H1 (cell line): ENCODE data around the gene SMIM8. TPM values are rescaled to one million over a fixed set of nuclear protein-coding genes. Genes with fewer than 3 reads are reported as not detected.

Source experiments
- CTCF ChIA-PET: fragments of 300-600 bp; sonication (Branson Sonifier 250); formaldehyde crosslinking; loops from one replicate; lab custom pipeline; 2021; ENCODE audit not compliant: partially characterized antibody; lab: Charles Lee
- POLR2A ChIA-PET: fragments of 300-600 bp; sonication (Branson Sonifier 250); formaldehyde crosslinking; loops from one replicate; lab custom pipeline; 2021; ENCODE audit warnings: inconsistent platforms; ENCODE audit not compliant: partially characterized antibody; lab: Charles Lee
- DNase-seq, 2 experiments: peaks; one replicate each; pipeline versions ENCODE4 v3.0.0 to v3.0.0-alpha.2; 2010 to 2022; ENCODE audit warnings: low spot score in 2 of 2, low read depth in 1 of 2, mixed read lengths in 1 of 2
- FAIRE-seq: peaks from 2 replicates; lab custom pipeline; 2011; peaks lifted over from hg19 to GRCh38; lab: Jason Lieb, UNC
- H2AFZ ChIP-seq: 2 replicates; pipeline ENCODE4 v1.8.1; 2012; ENCODE audit warnings: low read length, inconsistent platforms
- H2AK5ac ChIP-seq: 2 replicates; pipeline ENCODE4 v1.6.1; 2013; ENCODE audit warnings: low read depth, low read length
- H2BK120ac ChIP-seq: replicated peaks from 2 replicates; pipeline ENCODE3; 2013; ENCODE audit warnings: low read depth, low read length, inconsistent platforms
- H2BK12ac ChIP-seq: 2 replicates; pipeline ENCODE4 v1.6.1; 2013; ENCODE audit warnings: low read depth, low read length
- H2BK15ac ChIP-seq: 2 replicates; pipeline ENCODE4 v1.6.1; 2013; ENCODE audit warnings: low read length
- H2BK20ac ChIP-seq: 2 replicates; pipeline ENCODE4 v1.6.1; 2013; ENCODE audit warnings: low read length
- H2BK5ac ChIP-seq: 2 replicates; pipeline ENCODE4 v1.6.1; 2013; ENCODE audit warnings: low read depth, low read length
- H3K14ac ChIP-seq: 2 replicates; pipeline ENCODE4 v1.6.1; 2013; ENCODE audit warnings: inconsistent platforms; ENCODE audit not compliant: insufficient read length
- H3K18ac ChIP-seq: 2 replicates; pipeline ENCODE4 v1.6.1; 2013; ENCODE audit warnings: low read length; ENCODE audit errors: extremely low read depth
- H3K23ac ChIP-seq: 2 replicates; pipeline ENCODE4 v1.6.1; 2013; ENCODE audit warnings: inconsistent platforms; ENCODE audit not compliant: insufficient read length
- H3K23me2 ChIP-seq: 2 replicates; pipeline ENCODE4 v1.6.1; 2013; ENCODE audit warnings: low read depth, low read length
- H3K27ac ChIP-seq: 2 replicates; pipeline ENCODE4 v1.6.1; 2011; ENCODE audit warnings: low read depth, low read length, inconsistent platforms
- H3K27me3 ChIP-seq, 4 experiments: replicated peaks in 1 of 4; 1 replicate in 1 of 4; 2 replicates in 3 of 4; pipeline versions ENCODE4 v1.6.1 to v1.8.1; 2011 to 2013; ENCODE audit warnings: low read length in 3 of 4, mild to moderate bottlenecking in 3 of 4, inconsistent platforms in 2 of 4, mixed read lengths in 2 of 4, moderate library complexity in 1 of 4; ENCODE audit not compliant: control insufficient read depth in 3 of 4, insufficient read depth in 3 of 4; ENCODE audit errors: extremely low read depth in 1 of 4
- H3K36me3 ChIP-seq, 4 experiments: 2 replicates each; pipeline versions ENCODE4 v1.6.1 to v1.8.1; 2011 to 2013; ENCODE audit warnings: mild to moderate bottlenecking in 4 of 4, low read length in 3 of 4, moderate library complexity in 2 of 4, control low read depth in 1 of 4, inconsistent platforms in 1 of 4; ENCODE audit not compliant: insufficient read depth in 4 of 4, control insufficient read depth in 2 of 4
- H3K4ac ChIP-seq: replicated peaks from 2 replicates; pipeline ENCODE3; 2013; ENCODE audit warnings: low read length, low read depth, mixed read lengths, inconsistent platforms; ENCODE audit not compliant: insufficient read length
- H3K4me1 ChIP-seq, 4 experiments: replicated peaks in 1 of 4; 1 replicate in 1 of 4; 2 replicates in 3 of 4; pipeline versions ENCODE4 v1.6.1 to v1.8.1; 2011 to 2013; ENCODE audit warnings: low read length in 3 of 4, inconsistent platforms in 2 of 4, mixed read lengths in 1 of 4; ENCODE audit not compliant: insufficient read depth in 4 of 4, control insufficient read depth in 3 of 4
- H3K4me2 ChIP-seq, 2 experiments: 2 replicates each; pipeline versions ENCODE4 v1.6.1 to v1.8.1; 2011 to 2013; ENCODE audit warnings: low read depth in 2 of 2, low read length in 2 of 2, control low read depth in 1 of 2, inconsistent platforms in 1 of 2, mild to moderate bottlenecking in 1 of 2; ENCODE audit not compliant: insufficient read depth in 1 of 2
- H3K4me3 ChIP-seq, 4 experiments: fragments of 200-600, 300-600 bp in 1 of 4; sonication (generic), shearing (Covaris generic), sonication (Bioruptor Twin) in 1 of 4; 2 replicates each; pipeline versions ENCODE4 v1.5.1 to v1.8.1; 2011 to 2016; ENCODE audit warnings: low read length in 4 of 4, low read depth in 3 of 4, control low read depth in 2 of 4, inconsistent platforms in 2 of 4, mild to moderate bottlenecking in 2 of 4, mixed read lengths in 1 of 4, moderate library complexity in 1 of 4; ENCODE audit not compliant: insufficient read depth in 2 of 4; ENCODE audit errors: extremely low read depth in 1 of 4
- H3K56ac ChIP-seq: replicated peaks from 2 replicates; pipeline ENCODE3; 2013; ENCODE audit warnings: low read depth, mild to moderate bottlenecking, mixed read lengths, low read length, inconsistent platforms; ENCODE audit not compliant: insufficient read length
- H3K79me1 ChIP-seq: 2 replicates; pipeline ENCODE4 v1.6.1; 2013; ENCODE audit warnings: low read depth, low read length, control low read depth
- H3K79me2 ChIP-seq, 2 experiments: 2 replicates each; pipeline versions ENCODE4 v1.6.1 to v1.8.1; 2012 to 2013; ENCODE audit warnings: low read length in 2 of 2, mild to moderate bottlenecking in 2 of 2, inconsistent platforms in 1 of 2; ENCODE audit not compliant: insufficient read depth in 2 of 2, control insufficient read depth in 1 of 2
- H3K9ac ChIP-seq, 4 experiments: replicated peaks in 1 of 4; 1 replicate in 1 of 4; 2 replicates in 3 of 4; pipeline versions ENCODE4 v1.6.1 to v1.8.1; 2011 to 2013; ENCODE audit warnings: low read depth in 3 of 4, low read length in 3 of 4, control low read depth in 2 of 4, mild to moderate bottlenecking in 2 of 4, moderate library complexity in 2 of 4, inconsistent platforms in 1 of 4; ENCODE audit errors: extremely low read depth in 1 of 4
- H3K9me3 ChIP-seq, 2 experiments: 2 replicates each; pipeline versions ENCODE4 v1.6.1 to v1.8.1; 2012 to 2013; ENCODE audit warnings: mild to moderate bottlenecking in 2 of 2, moderate library complexity in 2 of 2, control low read depth in 1 of 2, inconsistent platforms in 1 of 2, low read depth in 1 of 2, low read length in 1 of 2, mixed read lengths in 1 of 2; ENCODE audit not compliant: insufficient read depth in 2 of 2
- H4K20me1 ChIP-seq, 2 experiments: replicated peaks in 1 of 2; 2 replicates each; pipeline versions ENCODE3 to v1.8.1; 2011 to 2013; ENCODE audit warnings: inconsistent platforms in 2 of 2, low read length in 2 of 2, mild to moderate bottlenecking in 1 of 2; ENCODE audit not compliant: insufficient read depth in 2 of 2, control insufficient read depth in 1 of 2
- H4K5ac ChIP-seq: 2 replicates; pipeline ENCODE4 v1.6.1; 2013; ENCODE audit warnings: low read length, low read depth, mixed read lengths, inconsistent platforms; ENCODE audit not compliant: insufficient read length
- H4K8ac ChIP-seq: 2 replicates; pipeline ENCODE4 v1.8.0; 2013; ENCODE audit warnings: mild to moderate bottlenecking, moderate library complexity, low read length, inconsistent platforms; ENCODE audit not compliant: insufficient read depth; ENCODE audit errors: extremely low read depth
- H4K91ac ChIP-seq: replicated peaks from 2 replicates; pipeline ENCODE3; 2013; ENCODE audit warnings: low read length, mixed read lengths, inconsistent platforms; ENCODE audit not compliant: insufficient read length
- BACH1 ChIP-seq: IDR thresholded peaks from 2 replicates; pipeline ENCODE4 v1.6.1; 2012; ENCODE audit warnings: low read length, improper control_type of control experiment
- CBX5 ChIP-seq: fragments of 300-800, 300-1000 bp; sonication (generic); IDR thresholded peaks from 2 replicates; pipeline ENCODE4 v1.7.1; 2016; ENCODE audit warnings: antibody characterized with exemption, low read length, low read depth
- CHD1 ChIP-seq: IDR thresholded peaks from 2 replicates; pipeline ENCODE4 v1.6.1; 2012; ENCODE audit warnings: low read depth, low read length, improper control_type of control experiment
- EZH2 ChIP-seq: fragments of 200-600 bp; sonication (generic); IDR thresholded peaks from 2 replicates; pipeline ENCODE4 v1.7.1; 2012; ENCODE audit warnings: low read depth, mild to moderate bottlenecking, moderate library complexity, low read length, inconsistent platforms; ENCODE audit not compliant: severe bottlenecking
- NRF1 ChIP-seq: IDR thresholded peaks from 2 replicates; pipeline ENCODE4 v1.6.1; 2011; ENCODE audit warnings: mild to moderate bottlenecking, low read depth, low read length, improper control_type of control experiment
- POLR2AphosphoS5 ChIP-seq: IDR thresholded peaks from 2 replicates; pipeline ENCODE4 v1.6.1; 2011; ENCODE audit warnings: low read depth, low read length
- SIRT6 ChIP-seq: IDR thresholded peaks from one replicate; pipeline ENCODE4 v1.7.1; 2012; ENCODE audit warnings: low read length, inconsistent platforms
- SRF ChIP-seq: IDR thresholded peaks from 2 replicates; pipeline ENCODE4 v1.6.1; 2011; ENCODE audit warnings: mild to moderate bottlenecking, low read depth, low read length, moderate library complexity
- TAF1 ChIP-seq: IDR thresholded peaks from 2 replicates; pipeline ENCODE4 v1.6.1; 2011; ENCODE audit warnings: mild to moderate bottlenecking, low read depth, low read length
- WGBS, 2 experiments: shearing (Covaris generic) in 1 of 2; methylation state at CpG; one replicate each; pipeline versions ENCODE4 v1.1.6 to v1.1.7; 2013 to 2015; ENCODE audit warnings: low lambda C conversion rate in 2 of 2, mixed read lengths in 2 of 2, inconsistent platforms in 1 of 2, low coverage in 1 of 2, missing lambda C conversion rate in 1 of 2; ENCODE audit not compliant: insufficient replicate concordance in 2 of 2, insufficient coverage in 1 of 2, insufficient read length in 1 of 2; ENCODE audit errors: extremely low coverage in 1 of 2, missing lambda C conversion rate in 1 of 2; 5-methylcytosine and 5-hydroxymethylcytosine counted together
- long read RNA-seq, 2 experiments: library from RNA in 1 of 2; library from capped mRNA in 1 of 2; stranded (forward); transcript quantifications; one replicate each; pipeline ENCODE4 v2.0.0, GENCODE V29; 2021; ENCODE audit warnings: inconsistent platforms in 1 of 2
- polyA minus RNA-seq, 3 experiments: library from RNA; depleted of rRNA, polyadenylated mRNA; stranded (reverse); fragments of >200 nt; gene quantifications; 1 replicate in 2 of 3; 2 replicates in 1 of 3; pipeline ENCODE4 v1.2.3, GENCODE V29; 2011
- polyA plus RNA-seq, 7 experiments: library from polyadenylated mRNA; depleted of rRNA in 3 of 7; stranded (reverse) in 5 of 7; unstranded in 2 of 7; fragments of >200 nt in 5 of 7; fragments of 200-250 nt in 2 of 7; gene quantifications; 1 replicate in 5 of 7; 2 replicates in 1 of 7; 4 replicates in 1 of 7; pipeline versions ENCODE4 v1.2.1 to v1.2.3, GENCODE V29; 2011 to 2013; ENCODE audit warnings: missing spikeins in 2 of 7, mixed read lengths in 2 of 7
- total RNA-seq: library from RNA; stranded (reverse); fragmentation: NEBNext Ultra II Directional; extraction: Animal tissue kit (Norgen Biotek cat#: 25700); gene quantifications from 2 replicates; pipeline ENCODE4 v1.2.1, GENCODE V29; 2021

Gene SMIM8
- total RNA-seq, result 8.6 and 10.7 TPM in 2 replicates
- 1.6 and 3.0 TPM in 2 replicates for polyA plus RNA-seq (2011; rRNA removed)
- 3.9 TPM for polyA plus RNA-seq (2011; cell fraction: cytosol; rRNA removed)
- 2.4 TPM for polyA plus RNA-seq (2011; cell fraction: nucleus; rRNA removed)
- polyA plus RNA-seq (2012, experiment 1 of 2), result 5.1 to 10.4 TPM (median 6.4 TPM) in 4 replicates
- polyA plus RNA-seq (2012, experiment 2 of 2), result 0.96 TPM
- 6.4 TPM for polyA plus RNA-seq (2013, experiment 1 of 2)
- polyA plus RNA-seq (2013, experiment 2 of 2), result 6.2 TPM
- 2.0 and 2.2 TPM in 2 replicates for polyA minus RNA-seq (2011; rRNA and poly(A)+ RNA removed)
- 2.9 TPM for polyA minus RNA-seq (2011; cell fraction: cytosol; rRNA and poly(A)+ RNA removed)
- 9.9 TPM for polyA minus RNA-seq (2011; cell fraction: nucleus; rRNA and poly(A)+ RNA removed)
- long read RNA-seq, experiment 1, partial matches to known transcripts, result 13 of 15 reads
- long read RNA-seq, experiment 1, other reads (novel, unspliced or antisense), result 0 of 15 reads
- long read RNA-seq, experiment 2, transcript SMIM8-201 (3 exons, 2,405 nt), result major isoform, 14 of 15 reads
- long read RNA-seq, experiment 2, partial matches to known transcripts, result 0 of 15 reads
- long read RNA-seq, experiment 2, other reads (novel, unspliced or antisense), result 1 of 15 reads

DNA sequence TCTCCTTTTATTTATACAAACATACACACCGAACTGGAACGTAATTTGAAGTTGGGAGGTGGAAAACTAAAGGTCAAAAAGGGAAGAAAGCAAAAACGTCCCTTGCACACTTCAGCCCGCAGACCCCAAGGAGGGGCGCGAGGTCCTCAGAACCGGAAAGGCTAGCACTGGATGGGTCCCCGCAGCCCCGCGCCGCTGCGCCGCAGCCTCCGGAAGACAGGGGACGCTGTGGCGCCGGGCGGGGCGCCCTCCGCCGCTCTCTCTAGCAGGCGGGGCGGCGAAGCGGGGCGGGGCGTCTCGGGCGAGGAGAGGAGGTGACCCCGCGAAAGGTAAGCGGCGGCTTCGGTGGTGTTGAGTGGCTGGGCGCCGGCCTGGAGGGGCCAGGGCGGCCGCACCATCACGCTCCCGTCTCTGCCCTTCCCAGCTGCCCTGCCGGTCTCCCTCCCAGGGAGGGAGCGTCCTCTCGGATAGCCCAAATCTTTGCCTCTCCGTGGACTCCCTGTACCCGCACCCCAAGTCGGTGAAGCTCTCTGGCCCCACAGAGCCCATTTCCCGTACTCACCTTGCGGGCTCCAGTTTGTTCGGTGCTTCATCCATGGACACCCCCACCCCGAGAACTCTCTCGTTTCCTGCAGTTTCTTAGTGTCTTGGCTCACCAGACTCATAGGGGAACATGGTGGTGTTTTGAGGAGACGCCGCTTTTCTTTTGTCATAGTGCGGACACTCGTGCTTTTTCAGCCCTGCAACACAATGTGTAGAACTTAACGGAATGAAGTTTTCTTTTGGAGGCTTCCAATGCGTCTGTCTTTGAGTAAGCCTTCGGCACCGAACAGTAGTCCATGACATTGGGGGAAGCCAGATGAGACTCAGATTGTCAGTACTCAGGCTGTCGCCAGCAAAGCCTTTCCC, at the start of gene SMIM8:
Gene SMIM8 (plus strand): TSS at position 285 of the 909 bp plus-strand sequence. CDS start 14,444 bp downstream, outside the sequence.
- H3K23me2 ChIP-seq, result peaks cover 3% of the 10 kb centered on the region; the same call in 1 of the 2 replicates
- peak within 1 kb of the TSS; percentile 99 for H2AFZ ChIP-seq
- CTCF ChIA-PET, result interaction anchor here (0.6 to 3.2 kb wide), 24 partner anchors 9 to 822 kb away, joined by 3 to 23 read pairs (median 3); partner anchors contain the start of gene SLC35A1
- TF ChIP-seq CBX5 (no peak), SIRT6 (no peak), CHD1 (no peak), NRF1 (no peak), SRF (0 out of 2 replicates have a peak, but pooled peaks have one; percentile 20), TAF1 (peak; percentile 93), EZH2 (no peak), BACH1 (no peak), POLR2AphosphoS5 (peak; percentile 89; the same call in 1 of the 2 replicates)

More for the DNA sequence above, at the start of gene SMIM8:
- peaks cover 0 to 2% (median 0%) of the 10 kb centered on the region in 4 experiments; a peak in 2 of 7 replicates for H3K4me1 ChIP-seq
- WGBS, 2 experiments, result 2% methylated on average over 57 of the region's 60 CpGs; no CpG with 5 or more reads in 1 of the 2 experiments
- H4K5ac ChIP-seq, result peak within 1 kb of the TSS; percentile 78
- no peaks in the 10 kb centered on the region for H3K36me3 ChIP-seq
- H3K4ac ChIP-seq, result no peak within 1 kb of the TSS
- no peak within 1 kb of the TSS for H3K14ac ChIP-seq
- DNase-seq (peak; percentile 57 to 97), FAIRE-seq (no peak)
- peak within 1 kb of the TSS; percentile 99 for H3K18ac ChIP-seq
- H4K91ac ChIP-seq, result no peak within 1 kb of the TSS
- peak within 1 kb of the TSS; percentile 86 to 99 (median 96) for H3K4me3 ChIP-seq
- H2BK20ac ChIP-seq, result peak within 1 kb of the TSS; percentile 80
- H4K20me1 ChIP-seq, result no peaks in the 10 kb centered on the region
- H4K8ac ChIP-seq, result peak within 1 kb of the TSS; percentile 76
- peak within 1 kb of the TSS; percentile 82 to 93 for H3K4me2 ChIP-seq
- peak within 1 kb of the TSS; percentile 81 for H3K27ac ChIP-seq
- H2BK15ac ChIP-seq, result peak within 1 kb of the TSS; percentile 98; the same call in 1 of the 2 replicates
- H2AK5ac ChIP-seq, result no peak within 1 kb of the TSS
- H3K79me1 ChIP-seq, result no peaks in the 10 kb centered on the region
- H2BK5ac ChIP-seq, result no peak within 1 kb of the TSS
- H3K56ac ChIP-seq, result peak within 1 kb of the TSS; percentile 42
- POLR2A ChIA-PET, result interaction anchor here (0.7 to 2.1 kb wide), 5 partner anchors 9 to 165 kb away, joined by 3 to 8 read pairs (median 3); partner anchors contain the start of gene SLC35A1
- H3K79me2 ChIP-seq, result peaks cover 0 to 6% of the 10 kb centered on the region in 2 experiments; a peak in 2 of 4 replicates
- no peaks in the 10 kb centered on the region for H3K9me3 ChIP-seq
- no peaks in the 10 kb centered on the region for H3K27me3 ChIP-seq
- no peak within 1 kb of the TSS for H3K23ac ChIP-seq
- no peak within 1 kb of the TSS for H2BK120ac ChIP-seq
- H2BK12ac ChIP-seq, result 0 out of 2 replicates have a peak within 1 kb of the TSS, but pooled peaks have one; percentile 68
- peak within 1 kb of the TSS; percentile 69 to 94 (median 82) for H3K9ac ChIP-seq
